ENCODE results near the gene SUN3.
"Not testable (repeated sequence)": the region's sequence is repeated elsewhere in the genome, so short reads cannot be mapped to it uniquely, and the experiment has no call there.

SUN3 gene

DNA sequence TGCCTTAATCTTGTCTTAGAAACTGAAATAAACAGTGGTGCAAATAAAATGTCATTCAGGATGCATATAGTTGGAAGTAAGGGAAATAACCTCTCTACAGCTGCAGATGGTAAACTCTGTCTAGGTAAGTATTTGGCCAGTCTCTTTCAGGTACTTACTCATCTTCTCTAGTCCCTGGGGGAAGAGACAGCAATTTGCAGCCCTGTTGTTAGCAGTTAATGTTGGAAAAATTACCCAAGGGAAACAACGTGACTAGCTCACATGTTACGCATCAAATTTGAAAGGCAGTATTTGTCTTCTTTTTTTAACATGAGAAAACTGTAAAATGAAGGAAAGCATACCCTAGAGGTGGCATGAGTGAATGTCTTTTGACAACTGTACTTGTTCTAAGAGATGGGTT, 46.3 kb downstream of the SUN3 start:
- peak overlapping the region; percentile 20; the same call in 1 of the 2 replicates for H2AFZ ChIP-seq (ENCODE audit: low read length)

DNA sequence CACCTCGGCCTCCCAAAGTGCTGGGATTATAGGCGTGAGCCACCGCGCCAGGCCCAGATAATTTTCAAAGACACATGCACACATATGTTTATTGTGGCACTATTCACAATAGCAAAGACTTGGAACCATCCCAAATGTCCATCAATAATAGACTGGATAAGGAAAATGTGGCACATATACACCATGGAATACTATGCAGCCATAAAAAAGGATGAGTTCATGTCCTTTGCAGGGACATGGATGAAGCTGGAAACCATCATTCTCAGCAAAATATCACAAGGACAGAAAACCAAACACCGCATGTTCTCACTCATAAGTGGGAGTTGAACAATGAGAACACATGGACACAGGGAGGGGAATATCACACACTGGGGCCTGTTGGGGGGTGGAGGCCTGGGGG, 48.3 kb downstream of the SUN3 start:
- H3K9me3 ChIP-seq (ENCODE audit: low read length); H4K20me1 ChIP-seq (ENCODE audit: insufficient read depth, low read length); H3K27ac ChIP-seq (ENCODE audit: low read depth, low read length, poor library complexity, severe bottlenecking); H3K4me3 ChIP-seq (ENCODE audit: low read depth, low read length, poor library complexity, severe bottlenecking); H3K4me2 ChIP-seq (ENCODE audit: low read length); H2AFZ ChIP-seq (ENCODE audit: low read length); H3K9ac ChIP-seq (ENCODE audit: low read length); H3K9me2 ChIP-seq (ENCODE audit: low read depth, low read length); H3F3A ChIP-seq (ENCODE audit: insufficient read depth, low read length); H3K27me3 ChIP-seq (ENCODE audit: insufficient read depth, low read length); H3K79me2 ChIP-seq (ENCODE audit: insufficient read depth, low read length): not testable (repeated sequence)
- Histone ChIP-seq H3K36me3 (ENCODE audit: insufficient read depth, low read length) (peaks cover 27% of the 10 kb centered on the region), H3K4me1 (ENCODE audit: insufficient read depth, low read length, severe bottlenecking) (peaks cover 23% of the 10 kb centered on the region)

More for the DNA sequence above, 46.3 kb downstream of the SUN3 start:
- no peak overlapping the region for H3K27ac ChIP-seq (ENCODE audit: low read depth, low read length, poor library complexity, severe bottlenecking)
- H3K9ac ChIP-seq (ENCODE audit: low read length) = no peak overlapping the region
- H3K9me3 ChIP-seq (ENCODE audit: low read length) = no peaks in the 10 kb centered on the region
- no peaks in the 10 kb centered on the region for H3K27me3 ChIP-seq (ENCODE audit: insufficient read depth, low read length)
- 0 out of 2 replicates have a peak, but pooled peaks cover 5% of the 10 kb centered on the region for H3F3A ChIP-seq (ENCODE audit: insufficient read depth, low read length)
- H4K20me1 ChIP-seq (ENCODE audit: insufficient read depth, low read length) = no peaks in the 10 kb centered on the region
- TF ChIP-seq EZH2 (IDR thresholded peaks at IDR 0.05; ENCODE audit: borderline replicate concordance, low read length) (no peak), CTCF (IDR thresholded peaks at IDR 0.05; ENCODE audit: low read length) (no peak)
- H3K4me3 ChIP-seq (ENCODE audit: low read depth, low read length, poor library complexity, severe bottlenecking) = no peak overlapping the region
- H3K9me2 ChIP-seq (ENCODE audit: low read depth, low read length) = no peaks in the 10 kb centered on the region
- no peaks in the 10 kb centered on the region for H3K79me2 ChIP-seq (ENCODE audit: insufficient read depth, low read length)
- no peak overlapping the region for H3K4me2 ChIP-seq (ENCODE audit: low read length)
- peaks cover 23% of the 10 kb centered on the region for H3K4me1 ChIP-seq (ENCODE audit: insufficient read depth, low read length, severe bottlenecking)
- peaks cover 8% of the 10 kb centered on the region; the same call in 1 of the 2 replicates for H3K36me3 ChIP-seq (ENCODE audit: insufficient read depth, low read length)

DNA sequence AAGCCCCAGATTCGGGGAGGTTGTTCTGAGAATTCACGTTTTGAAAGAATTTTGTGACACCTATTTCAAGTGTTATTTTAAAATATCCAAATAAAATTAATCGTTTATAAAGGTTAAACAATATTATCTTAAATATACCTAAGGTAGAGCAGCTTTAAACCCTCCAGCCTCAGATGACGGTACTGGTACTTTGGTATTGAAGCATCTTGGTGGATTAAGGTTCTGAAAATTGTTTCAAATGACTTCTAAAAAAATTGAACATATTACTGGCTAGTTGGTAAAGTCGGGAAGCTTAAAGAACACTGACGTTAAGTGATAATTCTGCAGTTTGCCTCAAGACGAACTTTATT, 49.1 kb downstream of the SUN3 start:
- H3K4me3 ChIP-seq (ENCODE audit: low read depth, low read length, poor library complexity, severe bottlenecking) = peak overlapping the region; percentile 78
- peak overlapping the region; percentile 86 for H2AFZ ChIP-seq (ENCODE audit: low read length)
- H4K20me1 ChIP-seq (ENCODE audit: insufficient read depth, low read length) = no peaks in the 10 kb centered on the region
- peak overlapping the region; percentile 56 for H3K4me2 ChIP-seq (ENCODE audit: low read length)
- H3K27me3 ChIP-seq (ENCODE audit: insufficient read depth, low read length) = no peaks in the 10 kb centered on the region
- no peaks in the 10 kb centered on the region for H3K9me3 ChIP-seq (ENCODE audit: low read length)
- H3K9me2 ChIP-seq (ENCODE audit: low read depth, low read length) = no peaks in the 10 kb centered on the region
- peak overlapping the region; percentile 87 for H3K27ac ChIP-seq (ENCODE audit: low read depth, low read length, poor library complexity, severe bottlenecking)
- TF ChIP-seq EZH2 (IDR thresholded peaks at IDR 0.05; ENCODE audit: borderline replicate concordance, low read length) (no peak), CTCF (IDR thresholded peaks at IDR 0.05; ENCODE audit: low read length) (no peak)
- peaks cover 36% of the 10 kb centered on the region for H3K36me3 ChIP-seq (ENCODE audit: insufficient read depth, low read length)
- H3K9ac ChIP-seq (ENCODE audit: low read length) = peak overlapping the region; percentile 48
- peaks cover 23% of the 10 kb centered on the region for H3K4me1 ChIP-seq (ENCODE audit: insufficient read depth, low read length, severe bottlenecking)
- 0 out of 2 replicates have a peak, but pooled peaks cover 5% of the 10 kb centered on the region for H3F3A ChIP-seq (ENCODE audit: insufficient read depth, low read length)
- no peaks in the 10 kb centered on the region for H3K79me2 ChIP-seq (ENCODE audit: insufficient read depth, low read length)

DNA sequence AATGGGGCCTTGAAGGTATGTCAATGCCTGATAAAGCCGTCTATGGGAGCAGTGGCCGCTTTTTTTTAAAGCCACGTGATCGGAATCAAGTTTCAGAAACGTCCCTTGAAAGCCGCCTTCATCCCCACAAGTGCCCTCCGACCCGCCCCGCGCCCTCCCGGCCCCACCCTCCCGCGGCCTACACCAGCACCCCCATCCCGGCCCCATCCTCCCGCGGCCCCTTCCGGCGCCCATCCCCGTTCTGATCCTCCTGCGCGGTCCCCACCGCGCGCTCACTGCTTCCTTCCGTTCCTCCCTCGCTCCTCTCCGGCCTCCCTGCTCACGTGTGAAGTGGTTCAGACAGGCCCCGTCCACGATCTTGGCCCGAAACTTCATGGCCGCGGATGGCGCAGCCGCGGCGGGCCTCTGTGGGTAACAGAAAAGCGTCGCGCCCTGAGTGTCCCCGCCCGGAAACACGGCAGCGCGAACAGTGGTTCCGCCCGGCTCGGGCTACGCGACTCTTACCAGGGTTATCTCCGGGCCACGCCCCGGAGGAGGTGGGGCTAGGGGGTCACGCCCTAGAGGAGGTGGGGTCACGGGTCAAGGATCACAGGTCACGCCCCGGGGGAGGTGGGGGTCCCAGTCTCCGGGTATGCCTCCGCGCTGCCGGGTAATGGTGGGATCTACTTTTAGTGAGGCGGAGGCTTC, 49.6 kb downstream of the SUN3 start, which contains the start of gene HUS1:
Gene HUS1 (minus strand): TSS at position 471 of the 687 bp plus-strand sequence. CDS start 96 bp downstream, at position 375.
- Histone ChIP-seq H4K20me1 (ENCODE audit: insufficient read depth, low read length) (no peaks in the 10 kb centered on the region), H3K36me3 (ENCODE audit: insufficient read depth, low read length) (peaks cover 41% of the 10 kb centered on the region), H3F3A (ENCODE audit: insufficient read depth, low read length) (0 out of 2 replicates have a peak, but pooled peaks cover 5% of the 10 kb centered on the region), H3K4me2 (ENCODE audit: low read length) (peak within 1 kb of the TSS; percentile 94), H2AFZ (ENCODE audit: low read length) (peak within 1 kb of the TSS; percentile 86), H3K9me2 (ENCODE audit: low read depth, low read length) (no peaks in the 10 kb centered on the region), H3K27me3 (ENCODE audit: insufficient read depth, low read length) (no peaks in the 10 kb centered on the region), H3K4me1 (ENCODE audit: insufficient read depth, low read length, severe bottlenecking) (peaks cover 23% of the 10 kb centered on the region), H3K79me2 (ENCODE audit: insufficient read depth, low read length) (no peaks in the 10 kb centered on the region), H3K27ac (ENCODE audit: low read depth, low read length, poor library complexity, severe bottlenecking) (peak within 1 kb of the TSS; percentile 87), H3K4me3 (ENCODE audit: low read depth, low read length, poor library complexity, severe bottlenecking) (peak within 1 kb of the TSS; percentile 78), H3K9ac (ENCODE audit: low read length) (peak within 1 kb of the TSS; percentile 94), H3K9me3 (ENCODE audit: low read length) (no peaks in the 10 kb centered on the region)
- TF ChIP-seq EZH2 (IDR thresholded peaks at IDR 0.05; ENCODE audit: borderline replicate concordance, low read length) (no peak), CTCF (IDR thresholded peaks at IDR 0.05; ENCODE audit: low read length) (no peak)

Data from OCI-LY1 (cell line).